Mesenchymal stem cell (in vitro differentiated cells and primary cell): Measurements from ENCODE around the gene PRSS22.

ENCODE experiments used
- DNase-seq: peaks from one replicate; pipeline ENCODE4 v3.0.0-alpha.2; 2013
- H2AFZ ChIP-seq: one replicate; pipeline ENCODE4 v1.6.1; 2013; ENCODE audit warnings: low read depth, mild to moderate bottlenecking, control low read depth, inconsistent platforms, low read length, moderate library complexity
- H2AK5ac ChIP-seq: 2 replicates; pipeline ENCODE4 v1.6.1; 2013; ENCODE audit warnings: low read length, moderate library complexity, mild to moderate bottlenecking, inconsistent platforms; ENCODE audit not compliant: severe bottlenecking
- H2BK120ac ChIP-seq: one replicate; pipeline ENCODE4 v1.6.1; 2013; ENCODE audit warnings: low read depth, mild to moderate bottlenecking, inconsistent platforms, low read length, moderate library complexity
- H2BK12ac ChIP-seq, 2 experiments: one replicate each; pipeline ENCODE4 v1.6.1; 2013; ENCODE audit warnings: inconsistent platforms in 2 of 2, low read length in 2 of 2, mild to moderate bottlenecking in 2 of 2, moderate library complexity in 2 of 2, control low read depth in 1 of 2
- H2BK15ac ChIP-seq: one replicate; pipeline ENCODE4 v1.6.1; 2013; ENCODE audit warnings: mild to moderate bottlenecking, low read depth, inconsistent platforms; ENCODE audit not compliant: poor library complexity, severe bottlenecking
- H2BK5ac ChIP-seq: 2 replicates; pipeline ENCODE4 v1.6.1; 2013; ENCODE audit warnings: low read depth, mild to moderate bottlenecking, low read length, control low read depth, inconsistent platforms; ENCODE audit not compliant: poor library complexity, severe bottlenecking
- H3K14ac ChIP-seq, 2 experiments: one replicate each; pipeline ENCODE4 v1.6.1; 2013; ENCODE audit warnings: inconsistent platforms in 2 of 2, low read length in 2 of 2, control low read depth in 1 of 2, mild to moderate bottlenecking in 1 of 2, moderate library complexity in 1 of 2
- H3K18ac ChIP-seq, 2 experiments: one replicate each; pipeline ENCODE4 v1.6.1; 2013; ENCODE audit warnings: inconsistent platforms in 2 of 2, low read length in 2 of 2, control low read depth in 1 of 2, low read depth in 1 of 2, mild to moderate bottlenecking in 1 of 2
- H3K23ac ChIP-seq, 2 experiments: one replicate each; pipeline ENCODE4 v1.6.1; 2013; ENCODE audit warnings: inconsistent platforms in 2 of 2, low read length in 2 of 2, mild to moderate bottlenecking in 2 of 2, moderate library complexity in 2 of 2, control low read depth in 1 of 2
- H3K27ac ChIP-seq: 2 replicates; pipeline ENCODE4 v1.5.1; 2013; ENCODE audit warnings: mild to moderate bottlenecking, moderate library complexity, low read length, control low read depth, inconsistent platforms; ENCODE audit not compliant: poor library complexity, severe bottlenecking
- H3K27me3 ChIP-seq, 2 experiments: 2 replicates each; pipeline versions ENCODE4 v1.6.1 to v1.7.0; 2013; ENCODE audit warnings: low read length in 2 of 2, mild to moderate bottlenecking in 2 of 2, moderate library complexity in 2 of 2, control low read depth in 1 of 2, inconsistent platforms in 1 of 2; ENCODE audit not compliant: control insufficient read depth in 1 of 2, insufficient read depth in 1 of 2
- H3K36me3 ChIP-seq, 2 experiments: 2 replicates each; pipeline versions ENCODE4 v1.6.1 to v1.7.0; 2013; ENCODE audit warnings: low read length in 2 of 2, control low read depth in 1 of 2, inconsistent platforms in 1 of 2, low read depth in 1 of 2, mild to moderate bottlenecking in 1 of 2; ENCODE audit not compliant: insufficient read depth in 2 of 2, control insufficient read depth in 1 of 2
- H3K4ac ChIP-seq, 2 experiments: one replicate each; pipeline ENCODE4 v1.6.1; 2013; ENCODE audit warnings: inconsistent platforms in 2 of 2, low read length in 2 of 2, mild to moderate bottlenecking in 2 of 2, moderate library complexity in 2 of 2, control low read depth in 1 of 2, low read depth in 1 of 2
- H3K4me1 ChIP-seq: 2 replicates; pipeline ENCODE4 v1.6.1; 2013; ENCODE audit warnings: low read depth, low read length, control low read depth; ENCODE audit not compliant: control insufficient read depth, insufficient read depth
- H3K4me2 ChIP-seq: 2 replicates; pipeline ENCODE4 v1.6.1; 2013; ENCODE audit warnings: low read length, mild to moderate bottlenecking, inconsistent platforms; ENCODE audit not compliant: poor library complexity, severe bottlenecking
- H3K4me3 ChIP-seq, 2 experiments: 2 replicates each; pipeline versions ENCODE4 v1.5.1 to v1.7.0; 2013; ENCODE audit warnings: low read length in 2 of 2, mild to moderate bottlenecking in 2 of 2, control low read depth in 1 of 2, low read depth in 1 of 2; ENCODE audit not compliant: insufficient read depth in 1 of 2
- H3K79me1 ChIP-seq: replicated peaks from 2 replicates; pipeline ENCODE4 v1.6.1; 2013; ENCODE audit warnings: mild to moderate bottlenecking, control low read depth, low read length, inconsistent platforms; ENCODE audit not compliant: poor library complexity, severe bottlenecking
- H3K9ac ChIP-seq: 2 replicates; pipeline ENCODE4 v1.7.0; 2013; ENCODE audit warnings: mild to moderate bottlenecking, low read length, moderate library complexity
- H3K9me3 ChIP-seq: 2 replicates; pipeline ENCODE4 v1.7.0; 2013; ENCODE audit warnings: mild to moderate bottlenecking, low read length; ENCODE audit not compliant: control insufficient read depth
- H4K8ac ChIP-seq: one replicate; pipeline ENCODE4 v1.6.1; 2013; ENCODE audit warnings: inconsistent platforms, mild to moderate bottlenecking, low read length, moderate library complexity
- H4K91ac ChIP-seq: one replicate; pipeline ENCODE4 v1.6.1; 2013; ENCODE audit warnings: mild to moderate bottlenecking, low read length, inconsistent platforms
- WGBS: methylation state at CpG from one replicate; pipeline ENCODE4 v1.1.7; 2013; ENCODE audit warnings: mixed read lengths; 5-methylcytosine and 5-hydroxymethylcytosine counted together

PRSS22 gene

DNA sequence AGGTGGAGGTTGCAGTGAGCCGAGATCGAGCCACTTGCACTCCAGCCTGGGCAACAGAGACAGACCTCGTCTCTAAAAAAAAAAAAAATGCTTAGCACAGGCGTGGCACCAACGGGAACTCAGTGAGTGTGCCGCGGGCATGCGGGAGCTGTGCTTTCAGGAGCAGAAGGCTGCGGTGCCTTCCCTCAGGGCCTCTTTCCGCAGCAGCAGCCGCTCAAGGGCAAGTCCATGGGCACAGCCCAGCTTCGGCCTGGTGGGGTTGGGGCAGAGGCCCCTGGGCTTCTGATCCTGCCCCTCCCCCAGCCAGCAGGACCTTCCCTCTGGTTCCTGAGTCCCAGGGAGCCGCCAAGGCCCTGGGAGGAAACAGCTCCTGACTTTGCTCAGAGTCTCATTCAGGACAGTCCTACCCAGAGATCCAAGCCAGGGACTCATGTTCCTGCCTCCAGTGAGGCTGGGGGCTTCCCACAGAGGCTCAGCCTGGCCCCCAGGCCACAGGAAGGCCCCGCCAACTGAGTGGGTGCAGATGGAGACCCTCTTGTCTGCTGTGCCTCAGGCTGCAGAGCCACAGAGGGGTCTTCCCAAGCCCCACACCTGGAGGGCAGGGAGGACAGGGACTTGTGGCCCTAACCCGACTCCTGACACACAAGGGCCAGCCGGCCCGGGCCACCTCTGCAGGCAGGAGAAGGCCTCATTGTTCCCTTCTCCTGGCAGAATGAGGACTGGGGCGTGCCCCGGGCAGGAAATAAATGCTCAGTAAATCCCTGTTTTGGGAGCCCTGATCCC, 31.2 kb downstream of the PRSS22 start:
- Histone ChIP-seq H3K4me1 (no peaks in the 10 kb centered on the region), H2AFZ (no peak overlapping the region), H2BK12ac (no peak overlapping the region), H3K27me3 (peaks cover 11 to 86% of the 10 kb centered on the region in 2 experiments), H2BK120ac (no peak overlapping the region), H3K18ac (no peak overlapping the region), H3K4ac (no peak overlapping the region), H2AK5ac (no peak overlapping the region), H3K23ac (no peak overlapping the region), H3K79me1 (no peaks in the 10 kb centered on the region), H4K91ac (no peak overlapping the region), H3K4me2 (no peak overlapping the region), H4K8ac (no peak overlapping the region), H3K27ac (no peak overlapping the region), H3K36me3 (no peaks in the 10 kb centered on the region), H3K14ac (no peak overlapping the region), H3K9me3 (no peaks in the 10 kb centered on the region), H3K4me3 (no peak overlapping the region), H2BK5ac (no peak overlapping the region), H3K9ac (no peak overlapping the region), H2BK15ac (no peak overlapping the region)
- no peak for DNase-seq
- 75% methylated on average over 19 of the region's 19 CpGs for WGBS

DNA sequence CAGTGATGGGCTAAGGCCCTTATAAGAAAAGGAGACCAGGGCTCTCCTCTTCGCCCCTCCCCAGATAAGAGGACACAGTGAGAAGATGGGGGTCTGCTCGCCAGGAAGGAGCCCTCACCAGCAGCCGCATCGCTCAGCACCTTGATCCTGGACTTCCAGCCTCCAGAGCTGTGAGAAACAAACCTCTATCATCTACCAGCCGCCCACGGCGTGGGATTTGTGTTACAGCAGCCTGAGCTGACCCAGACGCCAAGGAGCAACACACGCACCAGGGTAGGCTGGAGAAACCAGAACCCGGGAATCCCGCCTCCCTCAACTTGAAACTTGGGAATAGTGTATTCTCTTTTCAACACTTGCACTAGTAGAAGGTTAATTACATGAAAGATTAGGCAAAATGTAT, 32.1 kb downstream of the PRSS22 start:
- H3K27me3 ChIP-seq, result peaks cover 13 to 87% of the 10 kb centered on the region in 2 experiments
- H3K27ac ChIP-seq, result no peak overlapping the region
- no peak overlapping the region for H3K4ac ChIP-seq
- no peak overlapping the region for H3K4me3 ChIP-seq
- H3K4me2 ChIP-seq, result no peak overlapping the region
- H3K14ac ChIP-seq, result no peak overlapping the region
- no peak overlapping the region for H3K9ac ChIP-seq
- H2AFZ ChIP-seq, result no peak overlapping the region
- WGBS, result 92% methylated on average over 10 of the region's 11 CpGs
- no peaks in the 10 kb centered on the region for H3K9me3 ChIP-seq
- no peak overlapping the region for H2BK120ac ChIP-seq
- H2AK5ac ChIP-seq, result no peak overlapping the region
- H3K4me1 ChIP-seq, result no peaks in the 10 kb centered on the region
- H2BK12ac ChIP-seq, result no peak overlapping the region
- no peak for DNase-seq
- H3K18ac ChIP-seq, result no peak overlapping the region
- H4K8ac ChIP-seq, result no peak overlapping the region
- no peak overlapping the region for H2BK15ac ChIP-seq
- no peaks in the 10 kb centered on the region for H3K79me1 ChIP-seq
- no peaks in the 10 kb centered on the region for H3K36me3 ChIP-seq
- no peak overlapping the region for H3K23ac ChIP-seq
- H4K91ac ChIP-seq, result no peak overlapping the region
- no peak overlapping the region for H2BK5ac ChIP-seq

DNA sequence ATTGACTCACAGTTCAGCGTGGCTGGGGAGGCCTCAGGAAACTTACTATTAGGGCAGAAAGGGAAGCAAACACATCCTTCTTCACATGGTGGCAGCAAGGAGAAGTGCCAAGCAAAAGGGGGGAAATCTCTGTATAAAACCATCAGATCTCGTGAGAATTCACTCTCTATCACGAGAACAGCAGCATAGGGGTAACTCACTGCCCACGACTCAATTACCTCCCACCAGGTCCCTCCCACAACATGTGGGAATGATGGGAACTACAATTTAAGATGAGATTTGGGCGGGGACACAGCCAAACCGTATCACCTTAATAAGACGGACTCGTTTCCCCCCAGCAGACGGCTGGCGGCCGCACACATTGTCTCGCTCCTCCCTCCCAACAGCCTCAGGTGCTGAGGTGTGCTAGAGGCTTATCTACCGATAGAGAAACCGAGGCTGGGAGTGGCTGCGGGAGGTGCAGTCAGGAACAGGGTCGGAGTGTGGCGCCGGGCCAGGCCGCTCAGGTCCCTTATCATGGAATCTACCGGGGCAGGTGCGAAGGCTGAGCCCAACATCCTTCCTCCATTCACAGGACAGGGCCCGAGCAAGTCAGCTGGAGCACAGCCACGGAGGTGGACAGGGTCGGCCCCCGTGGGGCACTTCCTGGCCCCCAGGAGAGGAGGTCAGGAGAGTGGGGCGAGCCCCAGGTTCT, 32.8 kb downstream of the PRSS22 start:
- Histone ChIP-seq H3K18ac (no peak overlapping the region), H3K27ac (no peak overlapping the region), H3K36me3 (no peaks in the 10 kb centered on the region), H2AFZ (no peak overlapping the region), H4K91ac (no peak overlapping the region), H2BK12ac (no peak overlapping the region), H3K4me3 (no peak overlapping the region), H3K79me1 (no peaks in the 10 kb centered on the region), H3K4ac (no peak overlapping the region), H3K4me2 (no peak overlapping the region), H2BK15ac (no peak overlapping the region), H4K8ac (no peak overlapping the region), H2BK5ac (no peak overlapping the region), H3K4me1 (no peaks in the 10 kb centered on the region), H2AK5ac (no peak overlapping the region), H3K14ac (no peak overlapping the region), H2BK120ac (no peak overlapping the region), H3K9me3 (no peaks in the 10 kb centered on the region), H3K9ac (no peak overlapping the region), H3K23ac (no peak overlapping the region), H3K27me3 (peaks cover 15 to 87% of the 10 kb centered on the region in 2 experiments)
- no peak for DNase-seq
- 89% methylated on average over 25 of the region's 26 CpGs for WGBS

DNA sequence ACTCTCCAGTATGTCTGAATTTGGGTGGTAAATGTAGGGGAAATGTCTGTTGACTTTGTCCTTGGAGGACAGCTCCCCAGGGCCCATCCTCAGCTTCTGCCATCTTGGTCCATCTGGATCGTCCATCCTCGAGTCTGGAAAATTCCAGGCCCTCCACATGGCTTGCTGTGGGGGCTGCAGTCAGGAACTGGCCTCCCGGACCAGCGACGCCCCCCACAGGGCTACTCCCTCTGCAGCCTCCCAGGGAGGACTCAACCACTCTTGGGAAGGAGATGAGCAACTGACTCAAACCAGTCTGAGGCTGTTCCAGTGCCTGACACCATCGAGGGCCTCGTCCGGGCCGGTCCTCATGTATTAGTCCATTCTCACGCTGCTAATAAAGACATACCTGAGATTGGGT, 33.3 kb downstream of the PRSS22 start:
- no peaks in the 10 kb centered on the region for H3K79me1 ChIP-seq
- H3K23ac ChIP-seq, result no peak overlapping the region
- no peak overlapping the region for H3K14ac ChIP-seq
- no peaks in the 10 kb centered on the region for H3K4me1 ChIP-seq
- DNase-seq, result no peak
- no peak overlapping the region for H2BK12ac ChIP-seq
- no peak overlapping the region for H2BK5ac ChIP-seq
- no peak overlapping the region for H3K4me3 ChIP-seq
- 80% methylated on average over 10 of the region's 10 CpGs for WGBS
- H2AK5ac ChIP-seq, result no peak overlapping the region
- H2AFZ ChIP-seq, result no peak overlapping the region
- no peak overlapping the region for H3K9ac ChIP-seq
- no peak overlapping the region for H3K4me2 ChIP-seq
- H3K9me3 ChIP-seq, result no peaks in the 10 kb centered on the region
- no peak overlapping the region for H3K27ac ChIP-seq
- H3K18ac ChIP-seq, result no peak overlapping the region
- H3K27me3 ChIP-seq, result peaks cover 21 to 87% of the 10 kb centered on the region in 2 experiments
- no peak overlapping the region for H2BK15ac ChIP-seq
- no peak overlapping the region for H4K91ac ChIP-seq
- no peak overlapping the region for H2BK120ac ChIP-seq
- H3K36me3 ChIP-seq, result no peaks in the 10 kb centered on the region
- H4K8ac ChIP-seq, result no peak overlapping the region
- H3K4ac ChIP-seq, result no peak overlapping the region
